ENCODE measurements around the gene ASB15. TPM values are rescaled to one million over a fixed set of nuclear protein-coding genes. Genes with fewer than 3 reads are reported as not detected.

ASB15 gene
- total RNA-seq, 4 donors from 2014 or later = not detected

DNA sequence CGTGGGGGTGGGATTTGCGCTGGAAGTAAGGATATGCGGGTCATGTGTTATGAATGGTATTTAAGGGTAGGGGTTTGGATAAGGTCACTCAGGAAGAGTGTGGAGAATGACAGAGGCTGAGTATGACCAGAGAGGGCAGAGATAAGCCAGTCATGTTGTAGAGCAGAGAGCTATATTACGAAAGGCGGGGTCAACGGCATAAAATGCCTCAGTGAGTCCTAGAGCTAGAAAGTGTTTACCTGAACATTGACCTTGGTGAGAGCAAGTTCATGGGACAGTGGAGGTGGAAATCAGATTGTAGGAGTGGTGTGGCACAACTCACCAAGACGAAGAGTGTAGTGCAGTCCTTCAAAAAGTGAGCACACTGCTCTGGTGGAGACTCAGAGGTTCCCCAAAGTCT lies 67.9 kb downstream of the ASB15 start:
- H3K4me3 ChIP-seq = no peak overlapping the region
- peaks cover 0 to 13% (median 0%) of the 10 kb centered on the region in 4 donors for H3K27me3 ChIP-seq
- 87 to 88% methylated on average over 7 of the region's 7 CpGs for WGBS, 2 donors
- H3K9me3 ChIP-seq = no peaks in the 10 kb centered on the region
- intact Hi-C loops (cut with DNase I) = no loop called here
- H3K36me3 ChIP-seq = no peaks in the 10 kb centered on the region
- H3K4me1 ChIP-seq = peaks cover 2 to 18% (median 5%) of the 10 kb centered on the region in 3 donors
- H3K27ac ChIP-seq = no peak overlapping the region
- TF ChIP-seq, protein P1, sequence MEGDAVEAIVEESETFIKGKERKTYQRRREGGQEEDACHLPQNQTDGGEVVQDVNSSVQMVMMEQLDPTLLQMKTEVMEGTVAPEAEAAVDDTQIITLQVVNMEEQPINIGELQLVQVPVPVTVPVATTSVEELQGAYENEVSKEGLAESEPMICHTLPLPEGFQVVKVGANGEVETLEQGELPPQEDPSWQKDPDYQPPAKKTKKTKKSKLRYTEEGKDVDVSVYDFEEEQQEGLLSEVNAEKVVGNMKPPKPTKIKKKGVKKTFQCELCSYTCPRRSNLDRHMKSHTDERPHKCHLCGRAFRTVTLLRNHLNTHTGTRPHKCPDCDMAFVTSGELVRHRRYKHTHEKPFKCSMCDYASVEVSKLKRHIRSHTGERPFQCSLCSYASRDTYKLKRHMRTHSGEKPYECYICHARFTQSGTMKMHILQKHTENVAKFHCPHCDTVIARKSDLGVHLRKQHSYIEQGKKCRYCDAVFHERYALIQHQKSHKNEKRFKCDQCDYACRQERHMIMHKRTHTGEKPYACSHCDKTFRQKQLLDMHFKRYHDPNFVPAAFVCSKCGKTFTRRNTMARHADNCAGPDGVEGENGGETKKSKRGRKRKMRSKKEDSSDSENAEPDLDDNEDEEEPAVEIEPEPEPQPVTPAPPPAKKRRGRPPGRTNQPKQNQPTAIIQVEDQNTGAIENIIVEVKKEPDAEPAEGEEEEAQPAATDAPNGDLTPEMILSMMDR (IDR thresholded peaks at IDR 0.05) = no peak
- TF ChIP-seq POLR2A (IDR thresholded peaks at IDR 0.05) = no peak
- no peak for DNase-seq

DNA sequence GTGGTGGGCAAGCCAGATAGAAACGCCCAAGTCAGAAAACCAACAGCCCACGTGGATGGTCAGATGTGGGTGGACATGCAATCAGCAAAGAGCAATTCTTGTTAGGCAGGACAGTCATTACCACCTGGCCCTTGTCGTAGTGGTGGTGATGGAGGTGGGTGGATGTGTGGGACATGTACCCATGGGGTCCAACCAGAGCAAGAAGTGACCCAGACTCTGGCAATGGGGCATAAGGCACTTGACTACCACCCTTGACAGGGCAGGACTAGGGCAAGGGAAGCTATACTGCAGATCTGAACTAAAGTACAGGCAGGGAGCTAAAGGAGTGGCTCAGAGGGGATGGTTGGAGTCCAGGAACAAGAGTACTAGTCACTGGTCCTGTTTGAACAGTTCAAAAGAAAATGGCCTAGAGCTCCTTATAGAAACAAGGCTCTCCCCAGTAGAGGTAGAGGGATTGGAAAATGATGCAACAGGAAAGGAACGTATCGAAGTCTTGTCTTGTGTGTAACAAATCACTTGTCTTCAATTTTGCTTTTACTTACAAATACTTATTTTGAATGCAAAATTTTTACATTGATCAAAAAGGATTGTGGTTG lies 71.6 kb downstream of the ASB15 start:
- intact Hi-C loops (cut with DNase I) = no loop called here
- no peak overlapping the region for H3K27ac ChIP-seq

DNA sequence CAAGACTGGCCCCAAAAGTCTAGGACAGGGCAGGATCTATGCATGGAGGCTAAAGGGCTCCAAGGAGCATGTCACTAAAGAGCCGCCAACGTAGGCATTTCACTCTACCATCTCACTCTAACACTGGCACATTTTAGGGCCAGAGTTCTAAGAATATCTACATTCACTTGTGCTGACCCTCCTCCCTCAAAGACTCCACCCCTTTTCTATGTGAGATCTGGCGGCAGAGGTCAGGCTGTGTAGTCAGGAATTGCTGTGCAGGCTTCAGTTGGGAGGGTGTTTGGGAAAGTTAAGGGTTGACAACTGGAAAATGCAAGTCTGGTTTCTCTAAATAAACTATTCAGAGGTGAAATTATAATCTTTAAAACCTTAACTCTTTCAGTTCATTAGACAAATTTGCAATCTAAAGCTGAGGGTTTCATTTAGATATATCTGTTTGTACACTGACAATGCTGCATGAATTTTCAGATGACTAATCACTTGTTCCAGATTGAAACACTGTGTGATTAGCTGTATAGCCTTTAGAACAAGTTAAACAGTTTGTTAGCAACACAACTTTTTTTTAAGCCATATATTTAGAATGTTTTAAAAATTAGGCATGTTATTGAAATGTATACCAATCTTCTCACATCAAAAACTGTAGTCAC lies 72.3 kb downstream of the ASB15 start:
- WGBS, 2 donors = 68 to 76% methylated on average over 3 of the region's 3 CpGs
- intact Hi-C loops (cut with DNase I) = no loop called here
- Histone ChIP-seq H3K9me3 (no peaks in the 10 kb centered on the region), H3K27ac (peak overlapping the region in 1 of 4 donors; percentile 24), H3K4me3 (no peak overlapping the region), H3K4me1 (peaks cover 3 to 29% (median 7%) of the 10 kb centered on the region in 3 donors), H3K36me3 (no peaks in the 10 kb centered on the region), H3K27me3 (no peaks in the 10 kb centered on the region)
- DNase-seq = no peak
- TF ChIP-seq POLR2A (IDR thresholded peaks at IDR 0.05) = no peak
- TF ChIP-seq, protein P1 (IDR thresholded peaks at IDR 0.05) = no peak

More for the DNA sequence above, 71.6 kb downstream of the ASB15 start:
- Histone ChIP-seq H3K4me1 (peaks cover 3 to 29% (median 7%) of the 10 kb centered on the region in 3 donors), H3K9me3 (no peaks in the 10 kb centered on the region), H3K4me3 (no peak overlapping the region), H3K36me3 (no peaks in the 10 kb centered on the region), H3K27me3 (no peaks in the 10 kb centered on the region)
- WGBS, 2 donors = 65 to 84% methylated on average over 5 of the region's 5 CpGs
- no peak for DNase-seq
- TF ChIP-seq, protein P1 (IDR thresholded peaks at IDR 0.05) = no peak
- no peak for TF ChIP-seq POLR2A (IDR thresholded peaks at IDR 0.05)

DNA sequence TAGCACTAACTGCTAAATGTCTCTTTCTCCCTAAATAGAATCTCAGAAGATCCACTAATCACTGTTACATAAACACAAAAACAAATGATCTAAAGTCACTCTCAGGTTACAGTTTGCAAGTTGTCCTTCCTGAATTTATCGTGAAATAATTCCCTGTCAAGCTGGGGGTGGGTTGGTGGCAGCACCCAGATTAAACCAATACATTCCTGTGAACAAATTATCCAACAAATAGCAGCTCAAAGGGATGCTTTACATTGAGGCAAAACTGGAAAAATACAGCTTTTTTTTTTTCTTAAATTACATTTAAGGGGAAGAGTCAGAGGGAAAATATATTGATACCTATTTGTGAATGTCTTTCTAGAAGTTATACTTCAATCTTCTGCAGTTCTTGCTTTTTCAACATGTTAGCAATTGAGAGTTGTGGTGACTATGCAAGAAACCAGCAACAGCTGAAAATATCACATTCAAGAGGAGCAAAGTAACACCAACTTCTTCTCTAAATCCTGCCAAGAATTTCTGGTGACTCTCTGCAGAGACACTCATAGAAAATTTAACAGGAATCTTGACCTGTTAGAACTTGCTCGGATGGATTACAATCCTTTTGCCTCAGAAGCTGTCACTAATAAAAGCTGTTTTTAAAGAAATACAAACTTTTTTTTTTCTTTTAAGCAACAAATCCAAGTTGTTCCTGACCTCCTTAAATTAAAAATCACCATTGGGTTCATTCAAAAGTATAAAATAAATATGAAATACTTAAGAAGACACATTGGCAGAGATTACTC lies 73.0 kb downstream of the ASB15 start:
- WGBS, 2 donors = 26 to 42% methylated on average over 2 of the region's 2 CpGs
- TF ChIP-seq, protein P1 (IDR thresholded peaks at IDR 0.05) = no peak
- no peak for TF ChIP-seq POLR2A (IDR thresholded peaks at IDR 0.05)
- Histone ChIP-seq H3K27ac (peak overlapping the region in 2 of 4 donors; percentile 24 to 30), H3K27me3 (no peaks in the 10 kb centered on the region), H3K36me3 (peaks cover 0 to 6% (median 0%) of the 10 kb centered on the region in 3 donors), H3K9me3 (no peaks in the 10 kb centered on the region), H3K4me3 (no peak overlapping the region), H3K4me1 (peaks cover 3 to 29% (median 7%) of the 10 kb centered on the region in 3 donors)
- intact Hi-C loops (cut with DNase I) = no loop called here
- DNase-seq = no peak

DNA sequence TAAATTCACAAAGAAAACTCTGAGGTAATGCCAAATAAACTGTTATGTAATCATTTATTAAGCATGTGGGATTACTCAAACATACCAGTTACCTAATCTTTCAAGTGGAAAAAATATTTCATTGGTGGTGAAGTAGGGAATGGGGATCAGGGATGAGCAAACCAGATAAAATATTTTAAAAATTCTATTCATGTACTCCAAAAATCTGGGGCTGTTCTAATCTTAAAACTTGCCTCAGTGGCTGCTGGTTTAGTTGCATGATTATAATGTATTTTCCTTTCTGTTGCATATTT lies 73.5 kb downstream of the ASB15 start:
- Histone ChIP-seq H3K9me3 (no peaks in the 10 kb centered on the region), H3K4me1 (peaks cover 3 to 29% (median 7%) of the 10 kb centered on the region in 3 donors), H3K27ac (peak overlapping the region in 1 of 4 donors; percentile 30), H3K4me3 (no peak overlapping the region), H3K27me3 (no peaks in the 10 kb centered on the region), H3K36me3 (peaks cover 0 to 10% (median 0%) of the 10 kb centered on the region in 3 donors)
- intact Hi-C loops (cut with DNase I) = no loop called here
- TF ChIP-seq, protein P1 (IDR thresholded peaks at IDR 0.05) = no peak
- TF ChIP-seq POLR2A (IDR thresholded peaks at IDR 0.05) = no peak
- no peak for DNase-seq

Measured in esophagus squamous epithelium (tissue), 5 donors.